CD4-positive, alpha-beta T cell (primary cell): Measurements from ENCODE around the gene IRX2. TPM values are rescaled to one million over a fixed set of nuclear protein-coding genes. Genes with fewer than 3 reads are reported as not detected.

Experiments used
- ATAC-seq: fragments of 200-7000 bp; cut with Tn5 transposase; one replicate; pipeline ENCODE4 v1.10.0; 2022; ENCODE audit warnings: mild to moderate bottlenecking; ENCODE audit not compliant: poor library complexity
- CTCF ChIA-PET: fragments of 350-600 bp; sonication (Branson Sonifier 250); formaldehyde crosslinking; loops from one replicate; lab custom pipeline; 2021; ENCODE audit warnings: antibody characterized with exemption, inconsistent platforms; lab: Charles Lee
- POLR2A ChIA-PET: fragments of 350-600 bp; sonication (Branson Sonifier 250); formaldehyde crosslinking; loops from one replicate; lab custom pipeline; 2021; ENCODE audit warnings: antibody characterized with exemption, inconsistent platforms; lab: Charles Lee
- DNase-seq, 14 experiments: peaks; one replicate each; pipeline ENCODE4 v3.0.0-alpha.2; 2013 to 2020; ENCODE audit warnings: mixed read lengths in 2 of 14
- H3K27ac ChIP-seq, 2 donors: one replicate each; pipeline versions ENCODE4 v1.5.1 to v1.7.0; 2013; ENCODE audit warnings: low read length in 2 of 2, low read depth in 1 of 2, mild to moderate bottlenecking in 1 of 2
- H3K27me3 ChIP-seq, 2 experiments: 1 replicate in 1 of 2; 2 replicates in 1 of 2; pipeline versions ENCODE4 v1.6.1 to v1.7.0; 2013; ENCODE audit warnings: low read length in 2 of 2, control low read depth in 1 of 2, mild to moderate bottlenecking in 1 of 2, moderate library complexity in 1 of 2; ENCODE audit not compliant: insufficient read depth in 2 of 2, control insufficient read depth in 1 of 2
- H3K36me3 ChIP-seq: one replicate; pipeline ENCODE4 v1.6.1; 2013; ENCODE audit warnings: low read length, control low read depth; ENCODE audit not compliant: insufficient read depth
- H3K4me1 ChIP-seq: one replicate; pipeline ENCODE4 v1.6.1; 2013; ENCODE audit warnings: low read length, control low read depth; ENCODE audit not compliant: insufficient read depth
- H3K4me3 ChIP-seq: one replicate; pipeline ENCODE4 v1.5.1; 2013; ENCODE audit warnings: mild to moderate bottlenecking, low read length, moderate library complexity
- H3K9me3 ChIP-seq, 2 experiments: 1 replicate in 1 of 2; 2 replicates in 1 of 2; pipeline versions ENCODE4 v1.6.1 to v1.7.0; 2013; ENCODE audit warnings: low read length in 2 of 2, mild to moderate bottlenecking in 2 of 2, control low read depth in 1 of 2, moderate library complexity in 1 of 2; ENCODE audit not compliant: control insufficient read depth in 1 of 2, insufficient read depth in 1 of 2
- H3K27ac Mint-ChIP-seq: one replicate; pipeline ENCODE4 v1.8.0; 2020; ENCODE audit warnings: mixed read lengths
- H3K27me3 Mint-ChIP-seq: one replicate; pipeline ENCODE4 v1.8.0; 2021; ENCODE audit warnings: mixed read lengths
- H3K36me3 Mint-ChIP-seq: one replicate; pipeline ENCODE4 v1.8.0; 2021; ENCODE audit warnings: low read depth, mixed read lengths
- H3K4me1 Mint-ChIP-seq: one replicate; pipeline ENCODE4 v1.8.0; 2021; ENCODE audit warnings: low read depth, mixed read lengths
- H3K4me3 Mint-ChIP-seq: one replicate; pipeline ENCODE4 v1.8.0; 2020; ENCODE audit warnings: mild to moderate bottlenecking, mixed read lengths
- H3K9me3 Mint-ChIP-seq: one replicate; pipeline ENCODE4 v1.8.0; 2020; ENCODE audit warnings: mixed read lengths
- intact Hi-C, 2 experiments: fragments of 100-400 bp; cut with DNase I in 1 of 2; cut with micrococcal nuclease in 1 of 2; formaldehyde crosslinking; loops; one replicate each; pipeline versions ENCODE4 v1.15.1 to v1.9.0; 2023 to 2025; cut with DNase I, micrococcal nuclease
- total RNA-seq, 174 experiments: library from RNA in 2 of 174; stranded (reverse) in 2 of 174; gene quantifications; one replicate each; pipeline ENCODE4 v1.2.3 and lab custom pipeline; 2021 to 2026
- TF ChIP-seq, protein P1 (sequence below): fragments of 200-600 bp; IDR thresholded peaks from one replicate; pipeline ENCODE4 v1.8.0; 2022; ENCODE audit warnings: antibody characterized with exemption, mild to moderate bottlenecking

Gene IRX2
- total RNA-seq, 2 experiments from 2014 or later: not detected

DNA sequence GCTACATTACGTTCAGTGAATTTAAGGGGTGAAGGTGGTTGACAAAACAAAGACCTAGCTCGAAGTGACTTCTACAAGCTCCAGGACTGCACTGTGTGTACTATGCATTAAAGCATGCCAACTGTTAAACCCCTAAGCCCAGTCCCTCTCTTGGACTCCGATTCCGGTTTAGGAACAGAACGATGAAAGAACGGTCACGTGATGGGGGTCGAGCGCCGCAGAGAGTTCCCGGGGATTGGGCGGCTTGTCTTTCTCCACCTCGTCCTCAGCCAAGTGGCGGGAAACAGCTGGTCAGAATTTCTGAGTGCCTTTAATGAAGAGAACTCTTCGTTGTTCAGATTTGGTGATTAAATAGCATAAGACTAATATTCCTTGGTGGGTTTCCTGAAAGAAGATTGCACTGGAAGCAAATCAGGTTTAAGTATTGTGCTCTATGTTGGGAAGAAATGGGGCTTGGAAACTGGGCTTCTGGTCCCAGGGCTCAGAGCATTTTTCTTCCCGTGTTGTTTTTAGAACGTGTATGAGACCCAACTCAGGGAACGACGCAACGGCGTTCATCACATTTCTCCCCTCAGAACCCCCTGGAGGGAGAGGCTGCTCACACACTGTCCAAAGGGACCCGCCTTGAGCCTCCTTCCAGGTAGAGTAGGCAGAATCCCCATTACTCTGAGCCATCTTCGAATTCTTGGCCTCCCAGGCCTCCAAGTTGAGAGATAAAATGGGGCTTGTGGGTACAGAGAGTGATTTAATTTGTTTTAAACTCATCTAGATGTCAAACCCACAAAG lies 25.3 kb downstream of the IRX2 start:
- TF ChIP-seq, protein P1, sequence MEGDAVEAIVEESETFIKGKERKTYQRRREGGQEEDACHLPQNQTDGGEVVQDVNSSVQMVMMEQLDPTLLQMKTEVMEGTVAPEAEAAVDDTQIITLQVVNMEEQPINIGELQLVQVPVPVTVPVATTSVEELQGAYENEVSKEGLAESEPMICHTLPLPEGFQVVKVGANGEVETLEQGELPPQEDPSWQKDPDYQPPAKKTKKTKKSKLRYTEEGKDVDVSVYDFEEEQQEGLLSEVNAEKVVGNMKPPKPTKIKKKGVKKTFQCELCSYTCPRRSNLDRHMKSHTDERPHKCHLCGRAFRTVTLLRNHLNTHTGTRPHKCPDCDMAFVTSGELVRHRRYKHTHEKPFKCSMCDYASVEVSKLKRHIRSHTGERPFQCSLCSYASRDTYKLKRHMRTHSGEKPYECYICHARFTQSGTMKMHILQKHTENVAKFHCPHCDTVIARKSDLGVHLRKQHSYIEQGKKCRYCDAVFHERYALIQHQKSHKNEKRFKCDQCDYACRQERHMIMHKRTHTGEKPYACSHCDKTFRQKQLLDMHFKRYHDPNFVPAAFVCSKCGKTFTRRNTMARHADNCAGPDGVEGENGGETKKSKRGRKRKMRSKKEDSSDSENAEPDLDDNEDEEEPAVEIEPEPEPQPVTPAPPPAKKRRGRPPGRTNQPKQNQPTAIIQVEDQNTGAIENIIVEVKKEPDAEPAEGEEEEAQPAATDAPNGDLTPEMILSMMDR: no peak
- H3K9me3 ChIP-seq: peaks cover 0 to 24% of the 10 kb centered on the region in 2 experiments
- DNase-seq: no peak
- intact Hi-C loops: no loop called here
- no peak overlapping the region for H3K27ac ChIP-seq
- no peak overlapping the region for H3K27ac Mint-ChIP-seq
- H3K27me3 ChIP-seq: no peaks in the 10 kb centered on the region
- ChIA-PET POLR2A (no interaction called here), CTCF (no interaction called here)
- no peak overlapping the region for H3K4me3 Mint-ChIP-seq
- H3K27me3 Mint-ChIP-seq: no peaks in the 10 kb centered on the region
- H3K4me1 ChIP-seq: no peaks in the 10 kb centered on the region
- H3K4me1 Mint-ChIP-seq: no peaks in the 10 kb centered on the region
- no peak overlapping the region for H3K4me3 ChIP-seq
- H3K9me3 Mint-ChIP-seq: no peaks in the 10 kb centered on the region
- no peaks in the 10 kb centered on the region for H3K36me3 ChIP-seq
- no peak for ATAC-seq
- H3K36me3 Mint-ChIP-seq: no peaks in the 10 kb centered on the region

DNA sequence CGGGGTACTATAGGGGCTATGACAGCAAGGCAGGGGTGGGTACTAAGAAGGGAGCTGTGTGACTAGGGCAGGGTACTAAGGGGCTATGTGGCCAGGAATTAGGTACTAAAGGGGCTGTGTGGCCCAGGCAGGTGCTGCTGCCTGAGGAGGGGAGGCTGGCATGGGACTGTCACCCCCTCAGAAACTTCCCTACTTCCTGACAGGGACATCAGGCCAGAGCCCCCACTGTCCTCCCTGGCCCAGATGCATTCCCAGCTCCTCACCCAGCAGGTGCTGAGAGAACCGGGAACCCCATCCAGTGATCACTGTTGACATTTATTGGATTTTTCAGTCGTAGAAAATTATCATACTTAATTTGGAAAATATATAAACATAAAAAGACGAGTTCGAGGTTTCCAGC lies 26.6 kb downstream of the IRX2 start:
- H3K27me3 ChIP-seq: no peaks in the 10 kb centered on the region
- no peaks in the 10 kb centered on the region for H3K36me3 Mint-ChIP-seq
- H3K4me3 Mint-ChIP-seq: no peak overlapping the region
- DNase-seq: no peak
- no peak overlapping the region for H3K27ac Mint-ChIP-seq
- H3K27ac ChIP-seq: no peak overlapping the region
- TF ChIP-seq, protein P1: no peak
- ChIA-PET POLR2A (no interaction called here), CTCF (no interaction called here)
- H3K4me1 ChIP-seq: no peaks in the 10 kb centered on the region
- no peak for ATAC-seq
- H3K9me3 ChIP-seq: peaks cover 0 to 24% of the 10 kb centered on the region in 2 experiments
- intact Hi-C loops: no loop called here
- no peaks in the 10 kb centered on the region for H3K36me3 ChIP-seq
- H3K4me3 ChIP-seq: no peak overlapping the region
- H3K4me1 Mint-ChIP-seq: no peaks in the 10 kb centered on the region
- H3K9me3 Mint-ChIP-seq: no peaks in the 10 kb centered on the region
- H3K27me3 Mint-ChIP-seq: peaks cover 4% of the 10 kb centered on the region

DNA sequence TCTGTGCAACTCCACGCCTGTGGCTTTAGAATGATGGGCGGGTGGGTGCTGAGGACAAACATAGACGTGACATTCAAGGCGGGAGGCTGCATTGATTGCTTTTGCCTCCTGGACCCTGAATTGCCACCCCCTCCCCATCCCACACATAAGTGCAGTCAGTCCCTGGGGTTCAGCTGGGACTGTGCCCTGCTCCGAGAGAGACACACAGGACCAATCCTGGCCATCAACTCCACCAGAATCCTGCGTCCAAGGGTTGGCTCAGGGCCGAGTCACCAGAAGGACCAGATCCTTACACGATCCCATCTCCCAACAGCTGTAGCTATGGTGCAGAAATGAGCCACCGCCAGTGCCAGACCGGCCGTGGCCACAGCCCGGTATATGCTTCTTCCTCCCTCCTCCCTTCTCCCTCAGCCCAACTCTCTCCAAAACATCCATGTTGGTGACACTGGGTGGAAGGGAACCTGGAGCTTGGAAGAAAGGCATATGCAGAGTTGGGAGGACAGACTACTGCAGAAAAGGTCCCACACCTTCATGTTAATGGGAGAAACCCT lies 27.4 kb downstream of the IRX2 start:
- DNase-seq (no peak), ATAC-seq (no peak)
- Mint-ChIP-seq H3K9me3 (no peaks in the 10 kb centered on the region), H3K36me3 (no peaks in the 10 kb centered on the region), H3K4me1 (no peaks in the 10 kb centered on the region), H3K27me3 (peaks cover 4% of the 10 kb centered on the region), H3K4me3 (no peak overlapping the region), H3K27ac (no peak overlapping the region)
- ChIA-PET POLR2A (no interaction called here), CTCF (no interaction called here)
- H3K4me3 ChIP-seq: no peak overlapping the region
- no peak overlapping the region for H3K27ac ChIP-seq
- intact Hi-C loops: no loop called here
- no peaks in the 10 kb centered on the region for H3K36me3 ChIP-seq
- H3K27me3 ChIP-seq: no peaks in the 10 kb centered on the region
- H3K9me3 ChIP-seq: peaks cover 0 to 24% of the 10 kb centered on the region in 2 experiments
- TF ChIP-seq, protein P1: no peak
- H3K4me1 ChIP-seq: no peaks in the 10 kb centered on the region
